ENCODE results near the gene CDH22. TPM values are rescaled to one million over a fixed set of nuclear protein-coding genes. Genes with fewer than 3 reads are reported as not detected.

The CDH22 gene
- total RNA-seq, 1 experiment from 2014 or later, result not detected

GRCh38 chr20:46332373-46333160 lies 24.3 kb upstream of the CDH22 start:
- ChIA-PET CTCF (interaction anchor here (0.6 to 5.2 kb wide), 9 partner anchors 17 to 416 kb away, joined by 3 to 26 read pairs (median 5); no protein-coding TSS in a partner anchor), POLR2A (interaction anchor here (1.0 to 1.7 kb wide), 6 partner anchors 10 to 74 kb away, joined by 3 to 7 read pairs (median 4); partner anchors contain the start of gene ELMO2)
- Mint-ChIP-seq H3K9me3 (ENCODE audit: unreplicated experiment) (no peaks in the 10 kb centered on the region), H3K36me3 (ENCODE audit: insufficient read depth, unreplicated experiment) (no peaks in the 10 kb centered on the region), H3K27me3 (ENCODE audit: insufficient read depth, unreplicated experiment) (peaks cover 35% of the 10 kb centered on the region), H3K4me3 (ENCODE audit: unreplicated experiment) (no peak overlapping the region), H3K27ac (ENCODE audit: low read depth, unreplicated experiment) (no peak overlapping the region), H3K4me1 (ENCODE audit: insufficient read depth, unreplicated experiment) (peaks cover 17% of the 10 kb centered on the region)
- no peak for TF ChIP-seq CTCF (IDR thresholded peaks at IDR 0.05; ENCODE audit: unreplicated experiment)
- no TSS peak for BruUV-seq (replicated peaks)
- DNase-seq (ENCODE audit: unreplicated experiment), result no peak
- intact Hi-C loops (cut with micrococcal nuclease), result no loop called here

GRCh38 chr20:46331611-46332361 lies 23.5 kb upstream of the CDH22 start:
- no peaks in the 10 kb centered on the region for H3K36me3 Mint-ChIP-seq (ENCODE audit: insufficient read depth, unreplicated experiment)
- BruUV-seq (replicated peaks), result no TSS peak
- DNase-seq (ENCODE audit: unreplicated experiment), result no peak
- H3K9me3 Mint-ChIP-seq (ENCODE audit: unreplicated experiment), result no peaks in the 10 kb centered on the region
- no peak overlapping the region for H3K4me3 Mint-ChIP-seq (ENCODE audit: unreplicated experiment)
- no peak for TF ChIP-seq CTCF (IDR thresholded peaks at IDR 0.05; ENCODE audit: unreplicated experiment)
- H3K4me1 Mint-ChIP-seq (ENCODE audit: insufficient read depth, unreplicated experiment), result peaks cover 17% of the 10 kb centered on the region
- H3K27me3 Mint-ChIP-seq (ENCODE audit: insufficient read depth, unreplicated experiment), result peaks cover 31% of the 10 kb centered on the region
- intact Hi-C loops (cut with micrococcal nuclease), result no loop called here
- CTCF ChIA-PET, result interaction anchor here (0.6 to 5.2 kb wide), 9 partner anchors 17 to 331 kb away, joined by 3 to 26 read pairs (median 3); no protein-coding TSS in a partner anchor
- POLR2A ChIA-PET, result interaction anchor here (1.7 kb wide), 1 partner anchor 11 kb away, joined by 7 read pairs; no protein-coding TSS in a partner anchor
- no peak overlapping the region for H3K27ac Mint-ChIP-seq (ENCODE audit: low read depth, unreplicated experiment)

GRCh38 chr20:46330831-46331371 lies 22.6 kb upstream of the CDH22 start:
- no TSS peak for BruUV-seq (replicated peaks)
- H3K27ac Mint-ChIP-seq (ENCODE audit: low read depth, unreplicated experiment), result no peak overlapping the region
- ChIA-PET POLR2A (no interaction called here), CTCF (interaction anchor here (0.7 to 5.2 kb wide), 6 partner anchors 18 to 200 kb away, joined by 3 to 26 read pairs (median 4); no protein-coding TSS in a partner anchor)
- peaks cover 17% of the 10 kb centered on the region for H3K4me1 Mint-ChIP-seq (ENCODE audit: insufficient read depth, unreplicated experiment)
- no peaks in the 10 kb centered on the region for H3K36me3 Mint-ChIP-seq (ENCODE audit: insufficient read depth, unreplicated experiment)
- peaks cover 23% of the 10 kb centered on the region for H3K27me3 Mint-ChIP-seq (ENCODE audit: insufficient read depth, unreplicated experiment)
- DNase-seq (ENCODE audit: unreplicated experiment), result no peak
- intact Hi-C loops (cut with micrococcal nuclease), result no loop called here
- H3K4me3 Mint-ChIP-seq (ENCODE audit: unreplicated experiment), result no peak overlapping the region
- TF ChIP-seq CTCF (IDR thresholded peaks at IDR 0.05; ENCODE audit: unreplicated experiment), result no peak
- no peaks in the 10 kb centered on the region for H3K9me3 Mint-ChIP-seq (ENCODE audit: unreplicated experiment)
